Esophagus muscularis mucosa (tissue), 4 donors: ENCODE results near the gene ZSWIM6.

ENCODE experiments used
- EP300 ChIP-seq: sonication (generic); formaldehyde crosslinking; IDR thresholded peaks from one replicate; pipeline ENCODE4 v1.6.1; 2017; ENCODE audit warnings: antibody characterized with exemption
- POLR2A ChIP-seq: fragments of 450-650 bp; IDR thresholded peaks from one replicate; pipeline ENCODE4 v1.6.1; 2017; ENCODE audit warnings: antibody characterized with exemption, moderate library complexity, mild to moderate bottlenecking, low read depth
- POLR2AphosphoS5 ChIP-seq, 2 donors: sonication (generic); formaldehyde crosslinking; IDR thresholded peaks; one replicate each; pipeline ENCODE4 v1.6.1; 2017; ENCODE audit warnings: antibody characterized with exemption in 2 of 2
- TF ChIP-seq, protein P1 (sequence below), 3 experiments: fragments of 200-600 bp in 2 of 3; fragments of 450-650 bp in 1 of 3; sonication (generic) in 2 of 3; IDR thresholded peaks; one replicate each; pipeline ENCODE4 v1.5.1; 2017 to 2019; ENCODE audit warnings: antibody characterized with exemption in 3 of 3, mild to moderate bottlenecking in 2 of 3, moderate library complexity in 1 of 3

DNA sequence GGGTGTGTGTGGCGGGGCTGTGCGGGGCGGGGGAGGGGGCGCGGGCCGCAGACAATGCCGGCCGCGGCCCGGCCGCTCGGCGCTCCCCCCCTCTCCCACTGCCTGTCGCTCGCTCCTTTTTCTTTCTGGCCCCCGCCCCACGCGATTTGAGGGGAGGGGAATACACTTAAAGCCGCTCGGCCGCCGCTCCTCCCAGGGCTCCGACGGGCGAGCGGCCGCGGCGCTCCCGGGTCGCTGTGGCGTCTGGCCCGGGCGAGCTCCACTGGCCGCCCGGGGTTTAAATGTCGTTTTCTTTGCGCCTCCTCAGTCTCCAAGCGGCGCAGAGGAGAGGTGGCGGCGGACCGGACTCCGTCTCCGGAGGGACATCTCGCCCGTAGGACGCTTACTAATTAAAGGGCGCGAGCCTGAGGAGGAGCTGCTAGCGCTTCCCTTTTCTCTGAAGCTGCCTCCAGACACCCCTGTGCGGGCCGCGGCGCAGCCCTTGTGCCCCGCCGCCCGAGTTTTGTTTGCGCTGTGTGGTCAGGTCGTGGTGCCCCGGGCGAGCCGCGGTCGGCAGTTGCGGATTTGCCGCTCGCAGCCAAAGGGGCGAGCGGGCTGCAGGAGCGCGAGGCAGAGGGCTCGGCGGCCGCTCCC is 1.4 kb downstream of the ZSWIM6 start:
- TF ChIP-seq, protein P1, sequence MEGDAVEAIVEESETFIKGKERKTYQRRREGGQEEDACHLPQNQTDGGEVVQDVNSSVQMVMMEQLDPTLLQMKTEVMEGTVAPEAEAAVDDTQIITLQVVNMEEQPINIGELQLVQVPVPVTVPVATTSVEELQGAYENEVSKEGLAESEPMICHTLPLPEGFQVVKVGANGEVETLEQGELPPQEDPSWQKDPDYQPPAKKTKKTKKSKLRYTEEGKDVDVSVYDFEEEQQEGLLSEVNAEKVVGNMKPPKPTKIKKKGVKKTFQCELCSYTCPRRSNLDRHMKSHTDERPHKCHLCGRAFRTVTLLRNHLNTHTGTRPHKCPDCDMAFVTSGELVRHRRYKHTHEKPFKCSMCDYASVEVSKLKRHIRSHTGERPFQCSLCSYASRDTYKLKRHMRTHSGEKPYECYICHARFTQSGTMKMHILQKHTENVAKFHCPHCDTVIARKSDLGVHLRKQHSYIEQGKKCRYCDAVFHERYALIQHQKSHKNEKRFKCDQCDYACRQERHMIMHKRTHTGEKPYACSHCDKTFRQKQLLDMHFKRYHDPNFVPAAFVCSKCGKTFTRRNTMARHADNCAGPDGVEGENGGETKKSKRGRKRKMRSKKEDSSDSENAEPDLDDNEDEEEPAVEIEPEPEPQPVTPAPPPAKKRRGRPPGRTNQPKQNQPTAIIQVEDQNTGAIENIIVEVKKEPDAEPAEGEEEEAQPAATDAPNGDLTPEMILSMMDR (IDR thresholded peaks at IDR 0.05), result no peak
- TF ChIP-seq POLR2AphosphoS5 (IDR thresholded peaks at IDR 0.05) (no peak), EP300 (no peak), POLR2A (no peak)
